ENCODE measurements around the gene RAMAC. TPM values are rescaled to one million over a fixed set of nuclear protein-coding genes. Genes with fewer than 3 reads are reported as not detected.
A peak's percentile ranks its signal among the peaks of the same experiment; 100 is the strongest.
"Not testable (repeated sequence)": the region's sequence is repeated elsewhere in the genome, so short reads cannot be mapped to it uniquely, and the experiment has no call there.

The RAMAC gene
- total RNA-seq, 1 experiment from 2014 or later: 28.6 TPM

GRCh38 chr15:83012076-83012426, 26.0 kb downstream of the RAMAC start:
- DNase-seq (ENCODE audit: low read depth): no peak

GRCh38 chr15:83012636-83013035, 26.6 kb downstream of the RAMAC start:
- DNase-seq (ENCODE audit: low read depth): no peak

- no peak for DNase-seq (ENCODE audit: low read depth)
These were observed 28.2 kb downstream of the RAMAC start for GRCh38 chr15:83014205-83014653.

GRCh38 chr15:83015361-83015760, 29.4 kb downstream of the RAMAC start:
- DNase-seq (ENCODE audit: low read depth): no peak

- no peak for DNase-seq (ENCODE audit: low read depth)
These were observed 30.9 kb downstream of the RAMAC start for GRCh38 chr15:83016906-83017305.

- DNase-seq (ENCODE audit: low read depth): no peak
These were observed 32.4 kb downstream of the RAMAC start for GRCh38 chr15:83018436-83018835.

GRCh38 chr15:83030021-83030420, 44.0 kb downstream of the RAMAC start:
- peak; percentile 26 for DNase-seq (ENCODE audit: low read depth)

GRCh38 chr15:83031234-83031633, 45.2 kb downstream of the RAMAC start:
- not testable (repeated sequence) for DNase-seq (ENCODE audit: low read depth)

- DNase-seq (ENCODE audit: low read depth): no peak
These were observed 50.2 kb downstream of the RAMAC start for GRCh38 chr15:83036253-83036652.

- no peak for DNase-seq (ENCODE audit: low read depth)
These were observed 53.2 kb downstream of the RAMAC start for GRCh38 chr15:83039206-83039605.

Other genes starting within 250 kb of the RAMAC start
- not detected in 2 replicates for gene FSD2, start 180.1 kb upstream of the RAMAC start, total RNA-seq (2014; rRNA removed)
- 4.2 and 5.3 TPM in 2 replicates for gene WHAMM, start 176.6 kb upstream of the RAMAC start, total RNA-seq (2014; rRNA removed)
- gene HOMER2, start 33.5 kb upstream of the RAMAC start, total RNA-seq (2014; rRNA removed): 23.7 and 30.7 TPM in 2 replicates
- gene C15orf40, start 25.4 kb downstream of the RAMAC start, total RNA-seq (2014; rRNA removed): 5.8 and 16.1 TPM in 2 replicates
- gene BTBD1, start 81.0 kb downstream of the RAMAC start, total RNA-seq (2014; rRNA removed): 139 and 154 TPM in 2 replicates
- gene TM6SF1, start 121.4 kb downstream of the RAMAC start, total RNA-seq (2014; rRNA removed): not detected in 2 replicates
- 53.1 and 55.3 TPM in 2 replicates for gene HDGFL3, start 221.6 kb downstream of the RAMAC start, total RNA-seq (2014; rRNA removed)